ENCODE measurements around the gene DAB1. TPM values are rescaled to one million over a fixed set of nuclear protein-coding genes. Genes with fewer than 3 reads are reported as not detected.

Gene DAB1
- total RNA-seq, 1 experiment from 2014 or later, result not detected

- Histone ChIP-seq H3K4me3 (replicated peaks in 1 of 2; ENCODE audit: low read depth in 1 of 2, low read length in 2 of 2) (no peak overlapping the region), H3K4me2 (ENCODE audit: low read length) (no peak overlapping the region), H3K9ac (ENCODE audit: low read length) (no peak overlapping the region), H3K4me1 (ENCODE audit: control insufficient read depth in 1 of 2, insufficient read depth in 2 of 2, low read length in 2 of 2) (no peaks in the 10 kb centered on the region), H3K9me2 (ENCODE audit: insufficient read depth) (no peaks in the 10 kb centered on the region), H4K20me1 (ENCODE audit: insufficient read depth) (no peaks in the 10 kb centered on the region), H2AFZ (ENCODE audit: low read depth, low read length, poor library complexity, severe bottlenecking) (no peak overlapping the region), H3K27me3 (ENCODE audit: insufficient read depth, low read length) (no peaks in the 10 kb centered on the region), H3K36me3 (ENCODE audit: control insufficient read depth in 1 of 2, insufficient read depth in 2 of 2, low read length in 2 of 2) (no peaks in the 10 kb centered on the region), H3K79me2 (ENCODE audit: insufficient read depth, low read length) (no peaks in the 10 kb centered on the region), H3K27ac (ENCODE audit: low read depth, low read length) (no peak overlapping the region), H3K9me3 (ENCODE audit: control insufficient read depth in 1 of 2, insufficient read depth in 1 of 2, low read depth in 1 of 2, low read length in 2 of 2) (no peaks in the 10 kb centered on the region)
- ChIA-PET RAD21 (ENCODE audit: low non-redundant PET in 1 of 2, low total read pairs in 2 of 2, uncharacterized antibody in 2 of 2, unreplicated experiment in 2 of 2) (no interaction called here), CTCF (no interaction called here), POLR2A (no interaction called here)
- no TSS peak for BruUV-seq (replicated peaks)
- ATAC-seq, result no peak
- intact Hi-C loops (cut with micrococcal nuclease), result no loop called here
- no peak for DNase-seq (ENCODE audit: low read depth, low spot score)
- TF ChIP-seq SIN3A (IDR thresholded peaks at IDR 0.05; ENCODE audit: low read depth), result no peak
- no peak for TF ChIP-seq ELF1 (IDR thresholded peaks at IDR 0.05; ENCODE audit: borderline replicate concordance, low read depth)
- no peak for TF ChIP-seq SP1 (IDR thresholded peaks at IDR 0.05; ENCODE audit: low read depth)
- TF ChIP-seq MAX (IDR thresholded peaks at IDR 0.05), result no peak
- no peak for TF ChIP-seq RAD21 (IDR thresholded peaks at IDR 0.05; ENCODE audit: low read depth)
- no peak for TF ChIP-seq TCF7L2 (IDR thresholded peaks at IDR 0.05; ENCODE audit: borderline replicate concordance, extremely low read depth, insufficient read depth, insufficient read length)
- no peak for TF ChIP-seq ZBTB33 (IDR thresholded peaks at IDR 0.05; ENCODE audit: extremely low read depth, insufficient replicate concordance, low read length)
Observed at GRCh38 chr1:57440096-57440495, 16.2 kb upstream of the DAB1 start.

GRCh38 chr1:57431400-57431799 is 7.5 kb upstream of the DAB1 start:
- Histone ChIP-seq H3K79me2 (ENCODE audit: insufficient read depth, low read length) (no peaks in the 10 kb centered on the region), H4K20me1 (ENCODE audit: insufficient read depth) (no peaks in the 10 kb centered on the region), H3K27me3 (ENCODE audit: insufficient read depth, low read length) (no peaks in the 10 kb centered on the region), H3K9ac (ENCODE audit: low read length) (no peak overlapping the region), H3K4me2 (ENCODE audit: low read length) (no peak overlapping the region), H2AFZ (ENCODE audit: low read depth, low read length, poor library complexity, severe bottlenecking) (no peak overlapping the region), H3K27ac (ENCODE audit: low read depth, low read length) (no peak overlapping the region), H3K4me3 (replicated peaks in 1 of 2; ENCODE audit: low read depth in 1 of 2, low read length in 2 of 2) (no peak overlapping the region), H3K9me2 (ENCODE audit: insufficient read depth) (no peaks in the 10 kb centered on the region), H3K4me1 (ENCODE audit: control insufficient read depth in 1 of 2, insufficient read depth in 2 of 2, low read length in 2 of 2) (no peaks in the 10 kb centered on the region), H3K9me3 (ENCODE audit: control insufficient read depth in 1 of 2, insufficient read depth in 1 of 2, low read depth in 1 of 2, low read length in 2 of 2) (no peaks in the 10 kb centered on the region), H3K36me3 (ENCODE audit: control insufficient read depth in 1 of 2, insufficient read depth in 2 of 2, low read length in 2 of 2) (no peaks in the 10 kb centered on the region; a peak in 1 of 4 replicates)
- POLR2A ChIA-PET, result no interaction called here
- ATAC-seq (no peak), DNase-seq (ENCODE audit: low read depth, low spot score) (no peak)
- CTCF ChIA-PET, result no interaction called here
- intact Hi-C loops (cut with micrococcal nuclease), result no loop called here
- RAD21 ChIA-PET (ENCODE audit: low non-redundant PET in 1 of 2, low total read pairs in 2 of 2, uncharacterized antibody in 2 of 2, unreplicated experiment in 2 of 2), result no interaction called here
- no TSS peak for BruUV-seq (replicated peaks)
- TF ChIP-seq MAX (IDR thresholded peaks at IDR 0.05) (no peak), EZH2phosphoT487 (IDR thresholded peaks at IDR 0.05; ENCODE audit: borderline replicate concordance) (no peak), EGR1 (IDR thresholded peaks at IDR 0.05; ENCODE audit: low read depth) (no peak), SIN3A (IDR thresholded peaks at IDR 0.05; ENCODE audit: low read depth) (no peak), POLR2A (IDR thresholded peaks at IDR 0.05; ENCODE audit: borderline replicate concordance, extremely low read depth, insufficient read depth, insufficient read length) (no peak), POLR2AphosphoS5 (IDR thresholded peaks at IDR 0.05; ENCODE audit: low read depth, low read length) (no peak), ZFX (IDR thresholded peaks at IDR 0.05) (no peak), CBX3 (IDR thresholded peaks at IDR 0.05; ENCODE audit: low read depth) (no peak), ELF1 (IDR thresholded peaks at IDR 0.05; ENCODE audit: borderline replicate concordance, low read depth) (no peak), SP1 (IDR thresholded peaks at IDR 0.05; ENCODE audit: low read depth) (no peak), EZH2 (IDR thresholded peaks at IDR 0.05) (no peak)
- TF ChIP-seq, protein P1, sequence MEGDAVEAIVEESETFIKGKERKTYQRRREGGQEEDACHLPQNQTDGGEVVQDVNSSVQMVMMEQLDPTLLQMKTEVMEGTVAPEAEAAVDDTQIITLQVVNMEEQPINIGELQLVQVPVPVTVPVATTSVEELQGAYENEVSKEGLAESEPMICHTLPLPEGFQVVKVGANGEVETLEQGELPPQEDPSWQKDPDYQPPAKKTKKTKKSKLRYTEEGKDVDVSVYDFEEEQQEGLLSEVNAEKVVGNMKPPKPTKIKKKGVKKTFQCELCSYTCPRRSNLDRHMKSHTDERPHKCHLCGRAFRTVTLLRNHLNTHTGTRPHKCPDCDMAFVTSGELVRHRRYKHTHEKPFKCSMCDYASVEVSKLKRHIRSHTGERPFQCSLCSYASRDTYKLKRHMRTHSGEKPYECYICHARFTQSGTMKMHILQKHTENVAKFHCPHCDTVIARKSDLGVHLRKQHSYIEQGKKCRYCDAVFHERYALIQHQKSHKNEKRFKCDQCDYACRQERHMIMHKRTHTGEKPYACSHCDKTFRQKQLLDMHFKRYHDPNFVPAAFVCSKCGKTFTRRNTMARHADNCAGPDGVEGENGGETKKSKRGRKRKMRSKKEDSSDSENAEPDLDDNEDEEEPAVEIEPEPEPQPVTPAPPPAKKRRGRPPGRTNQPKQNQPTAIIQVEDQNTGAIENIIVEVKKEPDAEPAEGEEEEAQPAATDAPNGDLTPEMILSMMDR (IDR thresholded peaks at IDR 0.05 in 2 of 3, conservative IDR thresholded peaks at IDR 0.05 in 1 of 3; ENCODE audit: borderline replicate concordance in 1 of 3, insufficient read depth in 1 of 3, low read depth in 2 of 3, low read length in 2 of 3), result no peak

Measured in HCT116 (cell line).